ENCODE results near the gene PSMG4. TPM values are rescaled to one million over a fixed set of nuclear protein-coding genes. Genes with fewer than 3 reads are reported as not detected.

Gene PSMG4
- total RNA-seq, 2 experiments from 2014 or later = 12.3 to 12.8 TPM

DNA sequence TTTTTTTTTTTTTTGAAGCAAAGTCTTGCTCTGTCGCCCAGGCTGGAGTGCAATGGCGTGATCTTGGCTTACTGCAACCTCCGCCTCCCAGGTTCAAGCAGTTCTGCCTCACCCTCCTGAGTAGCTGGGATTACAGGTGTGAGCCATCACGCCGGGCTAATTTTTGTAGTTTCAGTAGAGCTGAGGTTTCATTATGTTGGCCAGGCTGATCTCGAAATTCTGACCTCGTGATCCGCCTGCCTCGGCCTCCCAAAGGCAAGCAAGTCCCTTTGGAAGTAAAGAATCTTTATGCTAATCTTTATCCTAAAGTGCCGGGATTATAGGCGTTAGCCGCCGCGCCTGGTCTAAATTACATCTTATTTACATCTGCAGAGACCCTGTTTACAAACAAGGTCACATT is 1.5 kb downstream of the PSMG4 start:
- intact Hi-C loops (cut with DNase I, micrococcal nuclease) = loop anchor here (5.0 to 10.0 kb wide), 2 partner anchors 757 to 875 kb away; partner anchors contain the start of gene ECI2 (in 1 of the 2)
- Mint-ChIP-seq H3K27ac (peak overlapping the region; percentile 92), H3K4me3 (peak overlapping the region; percentile 96), H3K4me1 (ENCODE audit: low read depth) (peaks cover 50% of the 10 kb centered on the region), H3K36me3 (ENCODE audit: low read depth) (peaks cover 32% of the 10 kb centered on the region), H3K27me3 (no peaks in the 10 kb centered on the region), H3K9me3 (no peaks in the 10 kb centered on the region)
- peaks cover 26% of the 10 kb centered on the region for H3K36me3 ChIP-seq (ENCODE audit: insufficient read depth, low read length)
- H3K27me3 ChIP-seq (ENCODE audit: control insufficient read depth in 1 of 2, insufficient read depth in 2 of 2, low read length in 2 of 2) = no peaks in the 10 kb centered on the region
- H3K4me3 ChIP-seq (ENCODE audit: low read length) = no peak overlapping the region
- peaks cover 54% of the 10 kb centered on the region for H3K4me1 ChIP-seq (ENCODE audit: insufficient read depth, low read length)
- DNase-seq = no peak
- ChIA-PET POLR2A (interaction anchor here (1.4 to 1.6 kb wide), 5 partner anchors 28 to 761 kb away, joined by 3 to 10 read pairs (median 4); partner anchors contain the start of gene WRNIP1), CTCF (interaction anchor here (1.4 to 2.1 kb wide), 3 partner anchors 9 to 761 kb away, joined by 3 to 10 read pairs (median 6); a partner anchor contains a TSS)
- H3K9me3 ChIP-seq (ENCODE audit: control insufficient read depth in 1 of 2, insufficient read depth in 1 of 2, low read length in 2 of 2) = no peaks in the 10 kb centered on the region
- ATAC-seq (ENCODE audit: poor library complexity) = no peak
- TF ChIP-seq CTCF (IDR thresholded peaks at IDR 0.05) = no peak
- H3K27ac ChIP-seq (ENCODE audit: low read depth in 1 of 2, low read length in 2 of 2) = no peak overlapping the region

DNA sequence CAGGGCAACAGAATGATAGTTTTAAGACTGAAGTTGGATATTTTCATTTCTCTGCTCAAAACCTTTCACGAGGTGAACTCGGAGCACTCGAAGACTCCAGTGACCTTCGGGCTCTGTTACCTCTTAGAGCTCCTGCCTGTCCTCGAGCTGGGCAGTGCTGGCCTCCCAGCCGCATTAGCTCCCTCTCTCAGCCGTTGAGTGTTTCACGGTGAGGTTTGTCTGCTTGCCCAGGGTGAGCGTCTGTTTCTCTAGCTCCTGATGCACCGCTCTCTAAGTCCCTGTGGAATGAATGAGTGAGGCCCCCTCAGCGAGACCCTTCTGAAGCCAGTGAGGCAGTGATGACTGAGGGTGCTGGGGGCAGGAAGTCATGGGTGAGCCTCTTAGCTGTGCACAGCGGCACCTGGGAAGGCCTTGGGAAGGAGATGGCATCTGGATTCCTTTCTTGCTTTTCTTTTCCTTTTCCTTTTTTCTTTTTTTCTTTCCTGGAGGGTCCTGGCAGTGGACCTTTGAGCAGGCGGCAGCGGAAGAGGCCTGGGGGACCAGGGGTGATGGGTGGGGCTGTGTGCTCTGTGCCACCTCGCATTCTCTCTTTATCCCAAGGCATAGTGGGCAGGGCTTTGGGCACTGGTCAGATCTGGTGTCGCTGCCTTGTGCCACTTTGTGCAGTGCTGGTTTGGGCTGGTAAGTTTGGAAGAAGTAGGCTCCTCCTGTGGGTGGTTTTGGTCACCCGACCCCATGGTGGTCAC is 2.2 kb downstream of the PSMG4 start:
- no peaks in the 10 kb centered on the region for H3K9me3 Mint-ChIP-seq
- intact Hi-C loops (cut with DNase I, micrococcal nuclease) = loop anchor here (5.0 to 10.0 kb wide), 2 partner anchors 756 to 874 kb away; partner anchors contain the start of gene ECI2 (in 1 of the 2)
- ATAC-seq (ENCODE audit: poor library complexity) (no peak), DNase-seq (no peak)
- TF ChIP-seq CTCF (IDR thresholded peaks at IDR 0.05) = no peak
- Histone ChIP-seq H3K4me1 (ENCODE audit: insufficient read depth, low read length) (peaks cover 58% of the 10 kb centered on the region), H3K4me3 (ENCODE audit: low read length) (no peak overlapping the region), H3K27me3 (ENCODE audit: control insufficient read depth in 1 of 2, insufficient read depth in 2 of 2, low read length in 2 of 2) (no peaks in the 10 kb centered on the region), H3K36me3 (ENCODE audit: insufficient read depth, low read length) (peaks cover 30% of the 10 kb centered on the region), H3K9me3 (ENCODE audit: control insufficient read depth in 1 of 2, insufficient read depth in 1 of 2, low read length in 2 of 2) (no peaks in the 10 kb centered on the region), H3K27ac (ENCODE audit: low read depth in 1 of 2, low read length in 2 of 2) (no peak overlapping the region)
- CTCF ChIA-PET = interaction anchor here (1.4 to 2.1 kb wide), 2 partner anchors 10 to 730 kb away, joined by 3 to 10 read pairs; no protein-coding TSS in a partner anchor
- peaks cover 50% of the 10 kb centered on the region for H3K4me1 Mint-ChIP-seq (ENCODE audit: low read depth)
- H3K4me3 Mint-ChIP-seq = peak overlapping the region; percentile 96
- H3K36me3 Mint-ChIP-seq (ENCODE audit: low read depth) = peaks cover 32% of the 10 kb centered on the region
- POLR2A ChIA-PET = no interaction called here
- no peaks in the 10 kb centered on the region for H3K27me3 Mint-ChIP-seq
- H3K27ac Mint-ChIP-seq = peak overlapping the region; percentile 68

DNA sequence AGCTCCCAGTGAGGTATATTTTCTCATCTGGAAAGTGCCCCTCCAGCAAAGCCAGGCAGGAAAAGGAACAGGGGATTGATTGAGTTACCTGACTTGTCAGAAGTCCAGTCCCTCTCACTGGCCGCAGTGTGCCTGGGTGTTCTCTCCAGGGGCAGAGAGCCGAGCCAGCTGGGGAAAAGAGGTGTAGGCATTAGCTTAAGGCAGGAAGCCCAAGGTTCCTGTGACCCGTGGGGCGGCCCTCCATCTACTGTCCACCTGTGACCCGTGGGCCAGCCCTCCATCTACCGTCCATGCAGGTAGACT is 2.7 kb downstream of the PSMG4 start:
- ChIA-PET POLR2A (no interaction called here), CTCF (interaction anchor here (1.4 kb wide), 1 partner anchor 729 kb away, joined by 3 read pairs; no protein-coding TSS in a partner anchor)
- TF ChIP-seq CTCF (IDR thresholded peaks at IDR 0.05) = no peak
- H3K27me3 ChIP-seq (ENCODE audit: control insufficient read depth in 1 of 2, insufficient read depth in 2 of 2, low read length in 2 of 2) = no peaks in the 10 kb centered on the region
- no peak for ATAC-seq (ENCODE audit: poor library complexity)
- no peak overlapping the region for H3K27ac ChIP-seq (ENCODE audit: low read depth in 1 of 2, low read length in 2 of 2)
- no peak for DNase-seq
- no peak overlapping the region for H3K4me3 ChIP-seq (ENCODE audit: low read length)
- Mint-ChIP-seq H3K4me3 (peak overlapping the region; percentile 96), H3K36me3 (ENCODE audit: low read depth) (peaks cover 36% of the 10 kb centered on the region), H3K4me1 (ENCODE audit: low read depth) (peaks cover 54% of the 10 kb centered on the region), H3K27ac (peak overlapping the region; percentile 68), H3K27me3 (no peaks in the 10 kb centered on the region), H3K9me3 (no peaks in the 10 kb centered on the region)
- intact Hi-C loops (cut with DNase I, micrococcal nuclease) = loop anchor here (5.0 to 10.0 kb wide), 2 partner anchors 756 to 873 kb away; partner anchors contain the start of gene ECI2 (in 1 of the 2)
- H3K36me3 ChIP-seq (ENCODE audit: insufficient read depth, low read length) = peaks cover 35% of the 10 kb centered on the region
- no peaks in the 10 kb centered on the region for H3K9me3 ChIP-seq (ENCODE audit: control insufficient read depth in 1 of 2, insufficient read depth in 1 of 2, low read length in 2 of 2)
- peaks cover 62% of the 10 kb centered on the region for H3K4me1 ChIP-seq (ENCODE audit: insufficient read depth, low read length)
